ENCODE measurements around the gene KANSL1.
"Not testable (repeated sequence)": the region's sequence is repeated elsewhere in the genome, so short reads cannot be mapped to it uniquely, and the experiment has no call there.

KANSL1 gene

GRCh38 chr17:46020998-46021397 lies 172.2 kb downstream of the KANSL1 start:
- no peak overlapping the region for H3K4me3 ChIP-seq (ENCODE audit: low read length)

GRCh38 chr17:46020023-46020761 lies 173.0 kb downstream of the KANSL1 start:
- TF ChIP-seq CTCF (IDR thresholded peaks at IDR 0.05; ENCODE audit: insufficient read depth, low read depth, low read length, missing control alignments): no peak
- DNase-seq (ENCODE audit: low read depth): no peak
- H3K4me3 ChIP-seq (ENCODE audit: low read length): no peak overlapping the region

More at GRCh38 chr17:46020998-46021397, 172.2 kb downstream of the KANSL1 start:
- DNase-seq (ENCODE audit: low read depth): no peak
- no peak for TF ChIP-seq CTCF (IDR thresholded peaks at IDR 0.05; ENCODE audit: insufficient read depth, low read depth, low read length, missing control alignments)

GRCh38 chr17:46019408-46019925 lies 173.8 kb downstream of the KANSL1 start:
- DNase-seq (ENCODE audit: low read depth); H3K4me3 ChIP-seq (ENCODE audit: low read length): not testable (repeated sequence)

DNA sequence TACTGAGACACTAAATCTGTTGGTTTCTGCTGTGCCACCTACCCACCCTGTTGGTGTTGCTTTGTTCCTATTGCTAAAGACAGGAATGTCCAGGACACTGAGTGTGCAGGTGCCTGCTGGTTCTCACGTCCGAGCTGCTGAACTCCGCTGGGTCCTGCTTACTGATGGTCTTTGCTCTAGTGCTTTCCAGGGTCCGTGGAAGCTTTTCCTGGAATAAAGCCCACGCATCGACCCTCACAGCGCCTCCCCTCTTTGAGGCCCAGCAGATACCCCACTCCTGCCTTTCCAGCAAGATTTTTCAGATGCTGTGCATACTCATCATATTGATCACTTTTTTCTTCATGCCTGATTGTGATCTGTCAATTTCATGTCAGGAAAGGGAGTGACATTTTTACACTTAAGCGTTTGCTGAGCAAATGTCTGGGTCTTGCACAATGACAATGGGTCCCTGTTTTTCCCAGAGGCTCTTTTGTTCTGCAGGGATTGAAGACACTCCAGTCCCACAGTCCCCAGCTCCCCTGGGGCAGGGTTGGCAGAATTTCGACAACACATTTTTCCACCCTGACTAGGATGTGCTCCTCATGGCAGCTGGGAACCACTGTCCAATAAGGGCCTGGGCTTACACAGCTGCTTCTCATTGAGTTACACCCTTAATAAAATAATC lies 179.6 kb downstream of the KANSL1 start:
- no peak for TF ChIP-seq CTCF (IDR thresholded peaks at IDR 0.05; ENCODE audit: insufficient read depth, low read depth, low read length, missing control alignments)
- H3K4me3 ChIP-seq (ENCODE audit: low read length): no peak overlapping the region
- DNase-seq (ENCODE audit: low read depth): peak; percentile 51

DNA sequence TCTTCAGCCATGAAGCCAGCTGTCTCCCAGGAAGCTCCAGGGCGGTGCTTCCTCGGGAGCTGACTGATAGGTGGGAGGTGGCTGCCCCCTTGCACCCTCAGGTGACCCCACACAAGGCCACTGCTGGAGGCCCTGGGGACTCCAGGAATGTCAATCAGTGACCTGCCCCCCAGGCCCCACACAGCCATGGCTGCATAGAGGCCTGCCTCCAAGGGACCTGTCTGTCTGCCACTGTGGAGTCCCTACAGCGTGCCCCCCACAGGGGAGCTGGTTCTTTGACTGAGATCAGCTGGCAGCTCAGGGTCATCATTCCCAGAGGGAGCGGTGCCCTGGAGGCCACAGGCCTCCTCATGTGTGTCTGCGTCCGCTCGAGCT lies 180.1 kb downstream of the KANSL1 start:
- TF ChIP-seq CTCF (IDR thresholded peaks at IDR 0.05; ENCODE audit: insufficient read depth, low read depth, low read length, missing control alignments): no peak
- DNase-seq (ENCODE audit: low read depth): no peak

DNA sequence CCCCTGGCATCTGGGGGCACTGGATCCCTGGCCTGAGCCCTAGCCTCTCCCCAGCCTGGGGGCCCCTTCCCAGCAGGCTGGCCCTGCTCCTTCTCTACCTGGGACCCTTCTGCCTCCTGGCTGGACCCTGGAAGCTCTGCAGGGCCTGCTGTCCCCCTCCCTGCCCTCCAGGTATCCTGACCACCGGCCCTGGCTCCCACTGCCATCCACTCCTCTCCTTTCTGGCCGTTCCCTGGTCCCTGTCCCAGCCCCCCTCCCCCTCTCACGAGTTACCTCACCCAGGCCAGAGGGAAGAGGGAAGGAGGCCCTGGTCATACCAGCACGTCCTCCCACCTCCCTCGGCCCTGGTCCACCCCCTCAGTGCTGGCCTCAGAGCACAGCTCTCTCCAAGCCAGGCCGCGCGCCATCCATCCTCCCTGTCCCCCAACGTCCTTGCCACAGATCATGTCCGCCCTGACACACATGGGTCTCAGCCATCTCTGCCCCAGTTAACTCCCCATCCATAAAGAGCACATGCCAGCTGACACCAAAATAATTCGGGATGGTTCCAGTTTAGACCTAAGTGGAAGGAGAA lies 180.6 kb downstream of the KANSL1 start:
- H3K4me3 ChIP-seq (ENCODE audit: low read length): no peak overlapping the region
- DNase-seq (ENCODE audit: low read depth): no peak

More for the DNA sequence above, 180.1 kb downstream of the KANSL1 start:
- no peak overlapping the region for H3K4me3 ChIP-seq (ENCODE audit: low read length)

More for the DNA sequence above, 180.6 kb downstream of the KANSL1 start:
- no peak for TF ChIP-seq CTCF (IDR thresholded peaks at IDR 0.05; ENCODE audit: insufficient read depth, low read depth, low read length, missing control alignments)
